Panc1 (cell line): ENCODE results near the gene GREB1. TPM values are rescaled to one million over a fixed set of nuclear protein-coding genes. Genes with fewer than 3 reads are reported as not detected.

Experiments
- ATAC-seq: fragments of 200-7000 bp; cut with Tn5 transposase; 2 replicates; pipeline ENCODE4 v1.9.1; 2020; ENCODE audit warnings: mild to moderate bottlenecking, moderate library complexity
- BruUV-seq: library from RNA; stranded (reverse); fragments of 400-500 nt; replicated peaks from 2 replicates; lab custom pipeline; 2021; lab: Mats Ljungman, UMichigan
- CTCF ChIA-PET: fragments of 300-600 bp; sonication (Branson Sonifier 250); formaldehyde crosslinking; loops from one replicate; lab custom pipeline; 2022; ENCODE audit warnings: antibody characterized with exemption; lab: Charles Lee
- POLR2A ChIA-PET: fragments of 300-600 bp; sonication (Branson Sonifier 250); formaldehyde crosslinking; loops from one replicate; lab custom pipeline; 2022; ENCODE audit warnings: antibody characterized with exemption; lab: Charles Lee
- DNase-seq: peaks from one replicate; pipeline ENCODE4 v3.0.0-alpha.2; 2010; ENCODE audit warnings: low read depth, low spot score
- H3K27ac ChIP-seq: 2 replicates; pipeline ENCODE4 v1.5.1; 2011; ENCODE audit warnings: mild to moderate bottlenecking, low read length, inconsistent platforms
- H3K27me3 ChIP-seq: fragments of 200-500 bp; sonication (Bioruptor generic); 2 replicates; pipeline ENCODE4 v1.6.0; 2014; ENCODE audit warnings: low read length, inconsistent platforms; ENCODE audit not compliant: control insufficient read depth, insufficient read depth
- H3K36me3 ChIP-seq: fragments of 200-500 bp; sonication (Bioruptor generic); 2 replicates; pipeline ENCODE4 v1.5.1; 2014; ENCODE audit warnings: inconsistent platforms, mild to moderate bottlenecking, low read length, moderate library complexity; ENCODE audit not compliant: control insufficient read depth, insufficient read depth
- H3K4me1 ChIP-seq: 2 replicates; pipeline ENCODE4 v1.5.1; 2011; ENCODE audit warnings: inconsistent platforms, mild to moderate bottlenecking, low read length, moderate library complexity; ENCODE audit not compliant: control insufficient read depth, insufficient read depth
- H3K4me3 ChIP-seq, 2 experiments: 2 replicates each; pipeline ENCODE4 v1.5.1; 2011 to 2012; ENCODE audit warnings: low read depth in 2 of 2, low read length in 2 of 2, mild to moderate bottlenecking in 2 of 2, inconsistent platforms in 1 of 2, moderate library complexity in 1 of 2
- H3K9me3 ChIP-seq: fragments of 200-500 bp; sonication (Bioruptor generic); 2 replicates; pipeline ENCODE4 v1.5.1; 2014; ENCODE audit warnings: low read depth, mild to moderate bottlenecking, inconsistent platforms, low read length, moderate library complexity; ENCODE audit not compliant: control insufficient read depth, insufficient read depth
- CTCF ChIP-seq: fragments of 450-650 bp; IDR thresholded peaks from 2 replicates; pipeline ENCODE4 v1.5.1; 2017; ENCODE audit warnings: mild to moderate bottlenecking
- POLR2AphosphoS5 ChIP-seq: IDR thresholded peaks from 2 replicates; pipeline ENCODE4 v1.6.1; 2012; ENCODE audit warnings: mild to moderate bottlenecking, low read depth, low read length, moderate library complexity
- REST ChIP-seq, 2 experiments: IDR thresholded peaks; 2 replicates each; pipeline ENCODE4 v1.6.1; 2011 to 2012; ENCODE audit warnings: low read depth in 2 of 2, control low read depth in 1 of 2, low read length in 1 of 2, mild to moderate bottlenecking in 1 of 2, moderate library complexity in 1 of 2; ENCODE audit not compliant: insufficient read depth in 1 of 2
- SIN3A ChIP-seq: IDR thresholded peaks from 2 replicates; pipeline ENCODE4 v1.6.1; 2012; ENCODE audit warnings: low read depth, mild to moderate bottlenecking, low read length, moderate library complexity, borderline replicate concordance; ENCODE audit not compliant: insufficient read depth
- TCF7L2 ChIP-seq: IDR thresholded peaks from 2 replicates; pipeline ENCODE4 v1.6.1; 2011; ENCODE audit warnings: mild to moderate bottlenecking, low read depth, low read length, inconsistent platforms
- in situ Hi-C: cut with HindIII; loops from 2 replicates; pipeline ENCODE4 v1.10.0; 2016; ENCODE audit warnings: low sequenced_read_pairs, low pct_unique_long_range_greater_than_20kb
- intact Hi-C: fragments of 100-400 bp; cut with micrococcal nuclease; formaldehyde crosslinking; loops from one replicate; pipeline ENCODE4 v1.10.0; 2022; ENCODE audit not compliant: unreplicated experiment
- total RNA-seq: library from RNA; stranded (reverse); gene quantifications from one replicate; pipeline ENCODE4 v1.2.1, GENCODE V29; 2021; ENCODE audit not compliant: unreplicated experiment

Gene GREB1
- total RNA-seq, 1 experiment from 2014 or later, result 0.90 TPM

DNA sequence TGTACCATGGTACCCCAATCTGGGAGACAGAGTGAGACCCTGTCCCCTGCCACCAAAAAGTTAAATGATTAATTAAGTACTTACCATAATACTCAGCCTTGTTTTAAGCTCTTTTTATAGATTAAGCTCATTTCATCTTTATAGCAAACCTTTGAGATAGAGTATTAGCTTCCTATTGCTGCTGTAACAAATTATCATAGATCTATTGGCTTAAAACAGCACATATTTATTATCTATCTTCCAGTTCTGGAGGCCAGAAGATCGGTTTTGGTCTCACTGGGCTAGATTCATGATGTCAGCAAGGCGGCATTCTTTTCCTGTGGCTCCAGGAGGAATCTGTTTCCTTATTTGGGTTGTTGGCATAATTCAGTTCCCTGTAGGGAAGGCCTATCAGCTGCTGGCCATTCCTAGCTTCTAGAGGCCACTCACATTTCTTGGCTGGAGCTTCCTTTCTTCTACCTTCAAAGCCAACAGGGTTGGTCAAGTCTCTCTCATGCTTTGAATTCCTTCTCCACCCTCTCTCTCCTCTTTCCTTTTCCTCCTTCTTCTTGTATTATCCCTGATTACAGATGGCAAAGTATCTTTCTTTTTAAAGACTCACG lies 13.7 kb upstream of the GREB1 start:
- no peak for ATAC-seq
- Histone ChIP-seq H3K36me3 (no peaks in the 10 kb centered on the region), H3K4me1 (no peaks in the 10 kb centered on the region), H3K9me3 (no peaks in the 10 kb centered on the region), H3K27me3 (peaks cover 2% of the 10 kb centered on the region; the same call in 1 of the 2 replicates), H3K27ac (no peak overlapping the region), H3K4me3 (no peak overlapping the region)
- intact Hi-C loops (no loop called here), in situ Hi-C loops (no loop called here)
- no peak for TF ChIP-seq TCF7L2
- no peak for TF ChIP-seq SIN3A
- TF ChIP-seq REST (IDR thresholded peaks at IDR 0.05; ENCODE audit: insufficient read depth in 1 of 2, low read depth in 2 of 2, low read length in 1 of 2), result no peak
- no peak for TF ChIP-seq POLR2AphosphoS5
- TF ChIP-seq CTCF, result no peak
- BruUV-seq, result no TSS peak
- no peak for DNase-seq
- POLR2A ChIA-PET, result no interaction called here
- CTCF ChIA-PET, result no interaction called here

DNA sequence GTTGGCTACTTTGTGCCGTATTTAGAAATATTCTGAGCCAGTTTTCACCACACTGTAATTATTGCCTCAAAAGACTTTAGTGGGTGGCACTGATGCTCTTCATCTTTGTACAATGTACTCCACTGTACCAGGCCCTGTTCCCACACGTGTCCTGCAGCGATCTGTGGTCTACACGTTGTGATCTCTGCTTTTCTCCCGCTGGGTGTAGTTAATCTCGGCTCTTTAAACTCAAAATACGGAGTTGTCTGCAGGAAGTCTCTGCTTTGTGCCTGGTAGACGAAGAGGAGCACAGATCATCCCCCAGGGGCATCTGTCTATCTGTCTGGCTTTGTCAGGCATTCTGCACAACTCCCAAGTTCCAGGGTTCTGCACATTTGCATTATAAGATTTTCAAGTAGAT lies 12.1 kb upstream of the GREB1 start:
- H3K9me3 ChIP-seq, result no peaks in the 10 kb centered on the region
- H3K36me3 ChIP-seq, result no peaks in the 10 kb centered on the region
- intact Hi-C loops, result no loop called here
- ChIA-PET CTCF (no interaction called here), POLR2A (no interaction called here)
- no peaks in the 10 kb centered on the region; the same call in none of the 2 replicates for H3K27me3 ChIP-seq
- BruUV-seq, result no TSS peak
- no peaks in the 10 kb centered on the region for H3K4me1 ChIP-seq
- ATAC-seq (no peak), DNase-seq (no peak)
- no peak overlapping the region for H3K4me3 ChIP-seq
- in situ Hi-C loops, result no loop called here
- TF ChIP-seq REST (IDR thresholded peaks at IDR 0.05; ENCODE audit: insufficient read depth in 1 of 2, low read depth in 2 of 2, low read length in 1 of 2) (no peak), SIN3A (no peak), TCF7L2 (no peak), POLR2AphosphoS5 (no peak), CTCF (no peak)
- H3K27ac ChIP-seq, result no peak overlapping the region
